EH (cell line): ENCODE measurements around the gene DNASE2B.
A peak's percentile ranks its signal among the peaks of the same experiment; 100 is the strongest.
"Not testable (repeated sequence)": the region's sequence is repeated elsewhere in the genome, so short reads cannot be mapped to it uniquely, and the experiment has no call there.

ENCODE experiments used
- DNase-seq: peaks from one replicate; pipeline ENCODE4 v3.0.0-alpha.2; 2015; ENCODE audit warnings: low read depth

The DNASE2B gene

DNA sequence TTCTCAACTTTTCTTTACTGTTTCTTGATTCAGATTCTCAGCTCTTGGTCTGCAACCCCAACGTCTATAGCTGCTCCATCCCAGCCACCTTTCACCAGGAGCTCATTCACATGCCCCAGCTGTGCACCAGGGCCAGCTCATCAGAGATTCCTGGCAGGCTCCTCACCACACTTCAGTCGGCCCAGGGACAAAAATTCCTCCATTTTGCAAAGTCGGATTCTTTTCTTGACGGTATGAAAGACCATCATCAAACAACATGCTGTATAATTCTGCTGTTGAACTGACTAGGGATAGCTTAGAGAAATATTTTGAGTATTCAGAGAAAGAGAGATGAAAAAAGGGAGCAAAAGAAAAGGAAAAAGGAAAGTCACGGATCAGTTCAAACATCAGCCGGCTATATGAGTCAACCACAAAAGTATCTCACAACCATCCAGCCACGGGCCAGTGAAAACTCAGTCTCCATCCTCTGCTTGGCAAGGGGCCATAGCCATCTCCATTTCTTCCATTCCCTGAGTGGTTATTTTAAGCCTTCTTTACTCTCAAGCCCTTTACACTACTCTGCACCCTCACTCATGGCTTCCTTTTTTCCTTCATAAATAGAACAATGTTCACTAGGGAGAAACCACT, 14.1 kb downstream of the DNASE2B start:
- DNase-seq, result peak; percentile 84

DNA sequence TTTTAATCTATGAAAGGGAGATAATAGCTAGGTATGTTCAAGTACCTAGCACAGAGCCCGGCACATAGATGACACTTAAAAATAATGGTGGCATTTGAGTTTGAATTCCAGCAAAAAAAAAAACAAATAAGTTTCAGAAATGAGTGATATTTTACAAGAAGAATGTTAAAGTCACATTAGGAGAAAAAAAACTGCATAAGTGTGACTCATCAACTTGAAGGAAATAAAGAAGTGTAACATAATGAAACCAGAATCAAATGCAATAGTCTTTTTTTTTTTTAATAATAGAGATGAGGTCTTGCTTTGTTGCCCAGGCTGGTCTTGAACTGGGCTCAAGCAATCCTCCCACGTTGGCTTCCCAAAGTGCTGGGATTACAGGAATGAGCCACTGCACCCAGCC, 17.1 kb downstream of the DNASE2B start:
- DNase-seq, result peak; percentile 37

DNA sequence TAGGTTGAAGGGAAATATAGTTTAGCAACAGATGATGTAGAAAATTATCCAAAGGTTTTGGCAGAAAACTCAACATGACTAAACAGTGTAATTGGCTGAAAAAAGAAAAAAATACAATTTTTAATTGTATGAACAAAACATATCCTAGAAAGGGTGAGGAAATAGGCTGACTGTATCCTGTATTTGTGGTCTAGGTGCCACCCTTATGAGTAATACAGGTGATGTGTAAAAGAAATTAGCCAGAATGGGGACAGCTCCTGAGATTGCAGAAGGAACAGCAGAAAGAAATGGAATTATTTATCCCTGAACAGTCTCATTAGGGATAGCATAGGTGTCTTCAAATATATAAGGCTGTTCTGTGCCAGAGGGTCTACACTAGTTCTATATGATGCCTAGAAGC, 24.6 kb downstream of the DNASE2B start:
- no peak for DNase-seq

DNA sequence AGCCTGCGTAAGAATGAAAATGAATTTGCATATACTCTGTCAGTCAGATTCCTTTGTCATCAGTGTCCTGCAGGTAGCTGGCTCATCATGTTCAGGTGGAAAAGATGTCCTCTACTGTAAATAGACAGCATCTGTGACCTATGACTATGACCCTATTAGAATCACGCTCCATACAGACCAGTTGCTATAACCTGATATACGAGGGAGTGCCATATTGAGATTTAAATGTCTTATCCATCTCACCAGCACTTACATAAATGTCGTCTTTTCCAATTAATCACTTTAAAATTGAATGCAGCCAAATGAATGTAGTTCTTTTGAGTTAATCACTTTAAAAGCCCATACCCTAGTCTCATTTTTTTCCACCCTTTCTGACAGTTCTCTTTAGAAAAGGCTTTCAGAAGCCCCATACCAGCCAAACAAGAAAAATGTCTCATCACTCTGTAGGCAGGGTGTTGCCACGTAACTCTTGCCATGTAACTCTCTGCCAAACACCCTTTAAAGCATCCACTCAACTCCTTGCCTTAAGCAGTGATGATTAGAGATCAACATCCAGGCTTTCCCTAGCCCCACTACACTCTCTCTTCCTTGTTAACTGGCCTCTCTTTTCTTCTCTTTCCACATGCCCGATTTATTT, 26.3 kb downstream of the DNASE2B start:
- DNase-seq, result no peak

DNA sequence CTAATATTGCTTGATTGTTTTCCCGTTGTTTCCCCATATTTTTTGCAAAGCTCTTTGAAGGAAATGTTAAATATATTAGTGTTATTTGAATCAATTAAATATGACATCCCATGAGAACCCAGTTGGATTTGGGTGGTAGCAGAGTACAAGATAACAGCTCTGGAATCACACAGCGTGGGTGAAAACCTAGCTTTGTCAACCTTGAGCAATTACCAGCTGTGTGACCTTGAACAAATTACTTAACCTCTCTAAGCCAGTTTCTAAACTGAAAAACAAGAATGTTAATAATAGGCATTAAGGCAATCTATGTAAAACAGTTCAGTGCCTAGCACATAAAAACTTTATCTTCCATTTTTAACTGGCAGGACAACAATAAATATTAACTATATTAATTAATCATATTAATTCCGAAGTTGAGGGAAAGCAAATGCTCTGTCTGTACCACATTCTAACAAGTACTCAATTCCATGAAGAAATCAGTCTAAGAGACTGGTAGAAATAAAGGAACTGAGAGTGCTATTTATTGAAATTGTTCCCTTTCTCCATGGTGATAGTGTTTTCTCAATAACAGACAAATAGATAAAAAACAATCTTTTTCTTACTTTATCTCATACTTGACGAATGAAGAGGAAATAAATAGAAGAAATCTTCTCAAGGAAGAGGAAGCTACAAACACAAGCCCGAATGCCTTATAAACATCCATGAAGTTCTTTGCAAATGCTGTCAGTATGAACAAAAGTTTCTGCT, 27.0 kb downstream of the DNASE2B start:
- no peak for DNase-seq

DNA sequence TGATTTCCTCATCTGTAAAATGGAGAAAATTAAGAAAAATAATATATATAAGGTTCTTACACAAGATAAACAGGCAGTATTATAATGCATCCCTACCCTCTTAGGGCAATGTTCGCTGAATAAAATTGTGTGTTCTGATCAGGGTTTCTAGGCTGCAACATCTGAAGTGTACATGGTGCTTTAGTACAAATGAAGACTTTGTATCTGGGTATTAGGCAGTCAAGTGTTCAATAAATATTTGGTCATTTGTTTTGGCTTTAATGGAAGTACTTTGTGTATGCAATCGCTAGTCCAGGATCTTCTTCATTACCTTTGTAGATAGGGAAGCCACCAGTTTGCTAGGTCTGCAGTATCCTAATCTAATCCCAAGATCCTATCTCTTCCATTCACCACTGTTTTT, 28.1 kb downstream of the DNASE2B start:
- DNase-seq, result no peak

DNA sequence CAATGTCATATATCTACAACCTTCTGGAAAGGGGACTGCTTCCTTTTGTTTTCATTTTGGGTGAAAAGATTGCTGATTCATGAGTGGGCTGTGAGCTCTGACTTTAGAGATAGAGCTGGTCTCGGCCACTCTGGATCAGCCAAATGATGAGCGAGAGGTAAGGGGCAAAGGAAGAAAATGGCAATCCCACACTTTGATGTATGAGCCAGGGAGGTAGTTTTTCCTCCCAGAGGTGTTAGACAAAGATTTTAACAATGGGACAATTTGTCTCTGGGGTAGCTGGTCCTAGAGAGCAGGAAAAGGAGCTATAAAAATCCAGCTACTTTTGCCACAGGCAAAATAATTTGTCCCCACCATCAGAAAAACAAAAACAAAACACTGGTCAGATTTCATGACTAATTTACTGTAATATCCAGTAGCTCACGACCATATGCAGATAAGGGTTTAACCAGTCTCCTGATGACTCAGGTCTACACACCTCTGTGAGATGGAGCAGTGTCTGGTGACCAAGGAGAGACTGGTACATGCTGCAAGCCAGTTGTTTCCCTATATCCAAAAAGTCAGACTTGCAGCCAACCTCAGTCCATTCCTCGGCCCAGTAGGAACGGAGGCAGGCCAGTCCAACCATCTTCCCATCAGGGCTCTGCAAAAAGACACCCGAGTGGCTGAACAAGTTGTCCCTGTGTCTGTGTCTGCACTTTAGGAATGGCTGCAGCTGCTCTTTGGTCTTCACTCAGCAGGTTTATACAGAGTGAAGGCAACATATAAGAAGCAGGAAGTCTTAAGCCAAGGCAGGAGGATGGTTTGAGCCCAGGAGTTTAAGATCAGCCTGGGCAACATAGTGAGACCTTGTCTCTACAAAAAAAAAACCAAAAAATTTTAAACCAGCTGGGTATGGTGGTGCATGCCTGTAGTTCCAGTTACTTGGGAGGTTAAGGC, 29.2 kb downstream of the DNASE2B start:
- no peak for DNase-seq

DNA sequence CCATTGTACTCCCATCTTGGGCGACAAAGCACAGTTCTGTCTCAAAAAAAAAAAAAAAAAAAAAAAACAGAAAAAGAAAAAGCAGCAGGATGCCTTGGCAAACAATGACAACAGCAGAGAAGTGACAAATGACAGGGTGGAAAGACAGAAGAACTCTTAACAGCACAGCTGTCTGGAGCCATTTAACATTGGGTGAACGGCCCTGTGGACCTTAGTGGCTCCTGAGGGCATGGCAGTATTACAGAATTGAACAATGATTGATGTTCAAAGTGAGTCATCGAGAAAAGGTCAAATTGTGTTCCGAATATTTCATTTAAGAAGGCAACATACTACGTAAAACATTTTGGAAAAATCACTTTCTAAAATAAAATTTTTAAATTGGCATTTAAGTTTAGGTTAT, 30.0 kb downstream of the DNASE2B start:
- no peak for DNase-seq

DNA sequence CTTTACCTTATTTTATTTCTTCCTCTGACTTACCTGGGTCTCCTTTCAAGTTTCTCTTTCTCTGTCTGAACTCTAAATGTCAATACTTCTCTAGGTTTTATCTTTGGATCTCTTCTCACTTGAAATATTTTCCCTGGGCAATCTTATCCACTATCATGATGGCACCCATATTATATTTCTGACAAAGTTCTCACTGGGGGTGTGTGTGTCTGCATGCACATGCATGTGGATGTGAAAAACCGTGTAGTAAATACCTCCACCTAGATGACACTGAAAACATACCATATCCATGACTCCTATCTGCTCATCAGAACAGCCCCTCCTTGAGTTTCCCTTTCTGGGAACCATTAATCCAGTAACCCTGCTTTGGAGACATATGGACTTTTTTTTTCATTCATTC, 30.9 kb downstream of the DNASE2B start:
- DNase-seq, result no peak

DNA sequence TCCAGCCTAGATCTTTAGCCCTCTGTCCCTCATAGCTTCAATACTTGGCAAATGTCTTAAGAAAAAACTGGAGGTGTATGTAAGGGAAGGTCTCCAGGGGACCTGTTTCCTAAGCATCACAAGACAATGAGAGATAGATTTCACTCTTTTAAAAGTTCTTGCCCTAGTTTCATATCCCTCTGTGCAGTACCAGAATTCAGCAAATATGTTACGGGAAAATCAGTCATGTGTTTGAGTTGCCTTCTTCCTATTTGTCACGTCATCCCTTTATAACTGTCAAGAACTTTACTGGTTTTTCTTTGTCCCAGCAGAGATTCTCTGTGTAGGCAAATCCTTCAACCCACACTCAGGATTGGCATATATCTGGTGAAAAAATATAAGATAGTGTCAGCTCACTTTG, 32.3 kb downstream of the DNASE2B start:
- no peak for DNase-seq

DNA sequence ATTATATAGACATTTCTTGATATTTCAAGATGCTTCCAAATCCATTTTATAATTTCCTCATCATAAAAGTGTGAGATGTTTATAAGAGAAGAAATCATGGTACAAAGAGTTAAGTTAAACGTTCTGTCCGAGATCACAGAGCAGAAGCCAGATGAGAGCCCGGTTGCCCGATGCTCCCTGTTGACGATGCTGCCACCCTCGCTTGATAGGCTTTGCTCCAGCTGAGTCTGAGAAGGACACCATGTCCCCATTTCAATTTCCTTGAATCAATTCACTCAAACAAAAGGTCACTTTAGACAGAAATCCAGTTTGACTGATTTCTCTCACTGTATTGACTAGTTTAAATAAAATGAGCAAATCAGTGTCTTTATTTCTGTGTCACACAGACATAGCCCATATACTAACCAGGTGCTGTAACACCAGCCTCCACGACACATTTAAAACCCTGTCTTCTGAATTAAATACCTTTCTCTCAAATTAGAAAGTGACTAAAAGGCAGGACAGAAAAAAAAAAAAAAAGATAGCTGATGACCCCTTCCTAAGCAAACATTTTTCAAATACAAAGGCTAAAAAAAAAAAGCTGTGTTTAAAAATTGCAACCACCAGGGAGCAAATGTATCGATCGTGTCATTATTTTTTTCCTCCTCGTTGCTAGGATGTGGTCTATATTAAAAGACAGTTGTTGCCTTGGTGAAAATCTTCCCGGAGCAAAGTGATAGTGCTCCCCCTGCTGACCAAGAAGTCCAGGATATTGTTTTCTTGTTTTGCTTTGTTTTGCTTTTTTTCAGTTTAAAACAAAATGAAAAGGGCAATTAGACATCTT, 35.2 kb downstream of the DNASE2B start:
- peak; percentile 74 for DNase-seq

DNA sequence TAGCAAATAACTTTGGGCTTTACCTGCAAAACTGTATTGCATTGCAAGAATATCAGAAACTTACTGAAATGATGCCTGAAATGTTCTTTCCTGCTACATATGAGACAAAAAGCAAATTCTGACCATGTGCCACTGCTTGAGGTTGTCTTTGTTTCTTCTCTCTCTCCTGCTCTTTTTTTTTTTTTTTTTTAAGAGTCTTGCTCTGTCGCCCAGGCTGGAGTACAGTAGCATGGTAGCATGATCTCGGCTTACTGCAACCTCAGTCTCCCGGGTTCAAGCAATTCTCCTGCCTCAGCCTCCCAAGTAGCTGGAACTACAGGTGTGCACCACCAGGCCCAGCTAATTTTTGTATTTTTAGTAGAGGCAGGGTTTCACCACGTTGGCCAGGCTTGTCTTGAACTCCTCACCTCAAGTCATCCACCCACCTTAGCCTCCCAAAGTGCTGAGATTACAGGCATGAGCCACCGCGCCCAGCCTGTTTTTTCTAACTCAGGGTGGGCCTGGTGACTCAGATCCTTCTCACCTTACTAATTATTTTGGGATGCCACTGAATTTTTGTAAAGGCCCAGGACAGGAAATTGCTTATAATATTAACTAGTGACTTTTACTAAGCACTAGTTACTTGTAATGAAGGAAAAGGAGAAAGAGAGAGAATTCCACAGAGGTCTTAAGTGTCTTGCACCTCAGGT, 35.9 kb downstream of the DNASE2B start:
- no peak for DNase-seq

DNA sequence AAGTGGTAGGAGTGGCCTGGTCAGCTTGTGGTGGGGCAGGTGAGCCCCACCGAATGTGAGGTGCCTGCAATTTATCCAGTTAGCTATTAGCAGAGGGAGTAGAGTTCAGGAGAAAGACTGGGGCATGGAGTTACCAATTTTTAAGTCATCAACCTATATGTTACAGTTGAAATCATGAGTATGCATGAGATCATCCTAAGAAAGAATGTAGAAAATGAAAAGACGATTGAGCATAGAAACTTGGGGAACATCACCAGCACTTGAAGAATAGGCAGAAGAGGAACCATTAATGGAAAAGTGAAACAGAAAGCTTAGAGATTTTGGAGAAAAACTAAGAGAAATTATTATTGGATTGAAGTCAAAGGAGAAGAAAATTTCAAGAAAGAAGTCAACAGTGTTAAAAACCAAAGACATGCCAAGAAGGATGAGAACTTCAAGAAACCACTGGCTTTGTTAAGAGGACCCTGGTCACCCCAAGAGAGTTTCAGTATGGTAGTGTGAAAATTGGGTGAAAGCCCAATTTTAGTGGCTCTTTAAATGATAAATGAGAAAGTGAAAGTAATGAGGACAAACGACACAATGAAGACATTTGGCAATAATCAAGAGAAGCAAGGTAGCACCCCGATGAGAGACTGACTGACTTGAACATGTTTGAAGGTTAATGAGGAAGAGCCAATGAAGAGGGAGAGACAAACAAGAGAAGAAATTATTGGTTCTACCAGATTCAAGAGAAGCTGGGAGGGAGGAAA, 36.7 kb downstream of the DNASE2B start:
- DNase-seq, result peak; percentile 6

DNA sequence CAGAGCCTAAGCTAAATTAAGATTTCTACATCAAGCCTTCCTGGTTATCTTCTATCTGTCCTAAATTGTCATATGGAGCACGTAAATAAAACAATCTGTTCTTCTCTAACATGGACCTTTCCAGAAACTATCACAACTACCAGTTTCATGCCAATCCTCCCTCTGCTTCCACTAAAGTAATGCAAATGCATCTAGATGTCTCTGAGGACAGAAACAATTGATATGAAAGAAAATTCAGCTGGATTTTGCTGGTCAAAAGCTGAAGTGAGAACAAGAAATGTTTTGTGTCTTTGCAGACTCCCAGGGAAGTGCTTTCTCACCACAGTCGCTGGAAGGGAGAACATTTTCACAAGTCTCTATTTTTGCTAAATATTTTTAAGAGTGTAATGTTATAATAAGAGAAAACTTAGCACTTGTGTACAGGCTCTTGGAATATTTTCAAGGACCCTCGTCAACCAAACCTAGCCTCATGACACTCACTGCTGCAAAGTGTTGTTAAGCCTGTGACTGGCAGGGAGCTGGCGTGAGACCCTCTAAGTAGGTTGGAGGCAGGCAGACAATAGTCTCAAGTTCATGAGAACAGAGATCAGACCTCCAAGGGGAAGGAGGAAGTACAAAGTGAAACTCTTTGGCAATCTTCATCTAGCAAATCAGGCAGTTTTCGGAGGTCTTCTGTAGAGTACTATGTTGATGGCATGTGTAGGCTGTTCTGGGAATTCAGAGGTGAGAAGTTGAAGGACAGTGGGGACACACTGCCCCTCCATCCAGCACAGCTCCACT, 38.8 kb downstream of the DNASE2B start:
- no peak for DNase-seq

DNA sequence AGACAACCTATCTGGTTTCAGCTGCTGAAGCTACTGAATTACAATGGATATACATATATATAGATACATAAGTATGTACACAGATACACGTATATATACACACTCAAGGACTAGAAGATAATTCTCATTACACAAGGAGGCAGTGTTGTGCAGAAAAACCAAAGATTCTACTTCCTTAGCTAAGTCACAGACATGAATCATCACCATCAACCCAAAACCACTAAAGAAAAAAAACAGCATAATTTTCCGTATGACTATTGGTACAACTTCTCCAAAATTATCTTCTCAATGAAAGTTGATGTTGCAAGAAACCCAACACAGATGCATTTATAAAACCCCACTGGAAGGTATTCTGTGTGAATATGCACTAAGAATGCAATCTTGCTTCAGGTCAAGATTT, 44.0 kb downstream of the DNASE2B start:
- peak; percentile 90 for DNase-seq

DNA sequence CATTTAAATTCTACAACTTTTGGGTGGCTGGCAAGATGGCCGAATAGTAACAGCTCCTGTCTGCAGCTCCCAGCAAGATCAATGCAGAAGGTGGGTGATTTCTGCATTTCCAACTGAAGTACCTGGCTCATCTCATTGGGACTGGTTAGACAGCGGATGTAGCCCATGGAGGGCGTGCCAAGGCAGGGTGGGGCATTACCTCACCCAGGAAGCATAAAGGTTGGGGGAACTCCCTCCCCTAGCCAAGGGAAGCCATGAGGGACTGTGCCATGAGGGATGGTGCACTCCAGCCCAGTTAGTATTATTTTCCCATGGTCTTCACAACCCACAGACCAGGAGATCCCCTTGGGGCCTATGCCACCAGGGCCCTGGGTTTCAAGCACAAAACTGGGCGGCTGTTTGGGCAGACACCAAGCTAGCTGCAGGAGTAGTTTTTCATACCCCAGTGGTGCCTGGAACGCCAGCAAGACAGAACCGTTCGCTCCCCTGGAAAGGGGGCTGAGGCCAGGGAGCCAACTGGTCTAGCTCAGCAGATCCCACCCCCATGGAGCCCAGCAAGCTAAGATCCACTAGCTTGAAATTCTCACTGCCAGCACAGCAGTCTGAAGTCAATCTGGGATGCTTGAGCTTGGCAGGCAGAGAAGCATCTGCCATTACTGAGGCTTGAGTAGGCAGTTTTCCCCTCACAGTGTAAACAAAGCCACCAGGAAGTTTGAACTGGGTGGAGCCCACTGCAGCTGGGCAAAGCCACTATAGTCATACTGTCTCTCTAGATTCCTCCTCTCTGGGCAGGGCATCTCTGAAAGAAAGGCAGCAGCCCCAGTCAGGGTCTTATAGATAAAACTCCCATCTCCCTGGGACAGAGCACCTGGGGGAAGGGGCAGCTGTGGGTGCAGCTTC, 44.7 kb downstream of the DNASE2B start:
- DNase-seq, result peak; percentile 16

DNA sequence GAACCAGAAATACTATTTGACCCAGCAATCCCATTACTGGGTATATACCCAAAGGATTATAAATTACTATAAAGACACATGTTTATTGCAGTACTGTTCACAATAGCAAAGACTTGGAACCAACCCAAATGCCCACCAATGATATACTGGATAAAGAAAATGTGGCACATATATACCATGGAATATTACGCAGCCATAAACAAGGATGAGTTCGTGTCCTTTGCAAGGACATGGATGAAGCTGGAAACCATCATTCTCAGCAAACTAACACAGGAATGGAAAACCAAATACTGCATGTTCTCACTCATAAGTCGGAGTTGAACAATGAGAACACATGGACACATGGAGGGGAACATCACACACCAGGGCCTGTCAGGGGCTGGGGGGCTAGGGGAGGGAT, 50.4 kb downstream of the DNASE2B start:
- DNase-seq, result not testable (repeated sequence)

DNA sequence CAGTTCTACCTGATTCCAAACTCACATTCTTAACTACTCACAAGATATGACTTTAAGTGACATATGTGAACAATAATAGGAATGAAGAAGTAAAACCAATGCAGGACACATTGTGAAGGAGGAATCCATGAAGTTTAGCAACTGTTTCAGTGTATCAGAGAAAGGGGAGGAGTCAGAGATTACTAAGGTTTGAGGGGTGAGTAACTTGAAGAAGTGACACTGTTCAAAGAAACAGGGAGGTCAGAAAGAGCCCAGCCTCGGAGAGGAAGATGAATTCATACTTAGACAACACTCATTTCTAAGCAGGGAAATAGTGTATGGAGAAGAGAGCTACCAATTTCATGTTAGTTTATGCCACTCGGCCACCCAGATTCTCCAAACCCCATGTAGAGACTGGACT, 52.6 kb downstream of the DNASE2B start:
- DNase-seq, result peak; percentile 2
